SIG-M5 treated with dmso at 0.1 percent for 504 hours (cell line): ENCODE data around the gene GFOD1.

Experiments
- DNase-seq: peaks from one replicate; lab custom pipeline; 2025; ENCODE audit not compliant: unreplicated experiment; lab: John Stamatoyannopoulos, UW

GFOD1 gene

GRCh38 chr6:13487122-13488014 is at the start of gene GFOD1:
Gene GFOD1, minus strand, starts transcription at chr6:13487600. Its CDS starts 710 bp downstream, at chr6:13486890.
- DNase-seq: peak; percentile 95

GRCh38 chr6:13536796-13537526 is 49.6 kb upstream of the GFOD1 start:
- no peak for DNase-seq

- no peak for DNase-seq
Observed at GRCh38 chr6:13535306-13535705, 47.9 kb upstream of the GFOD1 start.

DNA sequence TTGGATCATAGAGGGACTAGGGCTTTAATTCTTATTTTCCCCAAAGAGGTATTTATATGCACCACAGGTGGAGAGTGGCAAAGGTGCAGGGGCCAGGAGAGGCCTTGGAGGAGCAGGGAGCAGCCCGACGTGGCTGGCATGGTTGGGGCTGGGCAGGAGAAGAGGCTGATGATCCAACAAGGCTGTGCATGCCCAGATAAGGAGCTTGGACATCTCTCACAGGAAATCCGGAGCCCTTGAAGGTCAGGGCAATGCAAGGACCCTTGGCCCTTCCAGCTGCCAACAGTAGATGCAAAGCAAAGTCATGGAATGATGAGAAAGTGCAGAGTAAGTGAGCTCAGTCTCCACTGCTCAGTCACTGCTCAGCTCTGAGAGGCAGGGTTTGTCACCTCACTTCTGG is 47.1 kb upstream of the GFOD1 start:
- DNase-seq: no peak

- DNase-seq: no peak
Observed at GRCh38 chr6:13531956-13532355, 44.6 kb upstream of the GFOD1 start.

- no peak for DNase-seq
Observed at GRCh38 chr6:13528777-13529343, 41.5 kb upstream of the GFOD1 start.

- DNase-seq: no peak
Observed at GRCh38 chr6:13528232-13528631, 40.8 kb upstream of the GFOD1 start.

GRCh38 chr6:13527671-13528056 is 40.3 kb upstream of the GFOD1 start:
- DNase-seq: no peak

- DNase-seq: peak; percentile 86
Observed at GRCh38 chr6:13526727-13527670, 39.6 kb upstream of the GFOD1 start.

- no peak for DNase-seq
Observed at GRCh38 chr6:13526357-13526726, 38.9 kb upstream of the GFOD1 start.

GRCh38 chr6:13524801-13525508 is 37.6 kb upstream of the GFOD1 start:
- no peak for DNase-seq

- no peak for DNase-seq
Observed at GRCh38 chr6:13523826-13524622, 36.6 kb upstream of the GFOD1 start.

DNA sequence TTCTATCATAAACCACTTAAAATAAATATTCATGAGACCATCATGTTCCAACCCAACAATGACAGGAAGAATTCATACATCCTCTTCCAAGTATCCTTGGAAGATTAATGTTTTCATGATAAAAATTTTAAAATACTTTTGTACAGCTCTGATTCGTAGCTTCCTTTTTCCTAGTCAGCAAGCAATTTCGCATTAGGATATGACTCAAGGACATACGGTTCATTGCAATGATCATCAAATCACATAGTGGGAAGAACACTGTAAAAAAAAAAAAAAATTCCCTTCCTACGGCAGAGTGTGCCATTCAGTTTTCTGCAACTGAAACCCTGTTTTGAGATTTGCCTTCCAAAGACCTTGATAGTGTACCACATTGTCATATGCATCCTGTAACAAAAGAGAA is 35.3 kb upstream of the GFOD1 start:
- DNase-seq: no peak

- no peak for DNase-seq
Observed at GRCh38 chr6:13519839-13520238, 32.4 kb upstream of the GFOD1 start.

DNA sequence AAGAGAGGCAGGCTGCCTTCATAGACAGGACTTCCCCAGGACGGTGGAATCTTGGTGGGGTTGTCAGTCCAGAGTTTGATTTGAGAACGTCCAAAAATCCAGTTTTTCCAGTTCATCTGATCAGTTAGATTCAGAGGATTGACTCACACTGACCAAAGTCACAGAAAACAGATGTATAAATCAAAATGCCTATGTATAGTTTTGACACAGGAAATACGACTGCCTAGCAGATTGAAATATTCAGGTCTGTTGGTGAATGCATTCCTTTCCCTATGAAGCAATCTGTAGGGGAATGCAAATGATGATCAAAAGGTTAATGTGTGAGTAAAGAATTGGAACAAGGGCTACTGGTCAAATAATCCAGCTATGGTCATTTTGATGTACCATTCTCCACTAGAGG is 29.7 kb upstream of the GFOD1 start:
- DNase-seq: no peak

GRCh38 chr6:13515912-13516311 is 28.5 kb upstream of the GFOD1 start:
- DNase-seq: no peak

DNA sequence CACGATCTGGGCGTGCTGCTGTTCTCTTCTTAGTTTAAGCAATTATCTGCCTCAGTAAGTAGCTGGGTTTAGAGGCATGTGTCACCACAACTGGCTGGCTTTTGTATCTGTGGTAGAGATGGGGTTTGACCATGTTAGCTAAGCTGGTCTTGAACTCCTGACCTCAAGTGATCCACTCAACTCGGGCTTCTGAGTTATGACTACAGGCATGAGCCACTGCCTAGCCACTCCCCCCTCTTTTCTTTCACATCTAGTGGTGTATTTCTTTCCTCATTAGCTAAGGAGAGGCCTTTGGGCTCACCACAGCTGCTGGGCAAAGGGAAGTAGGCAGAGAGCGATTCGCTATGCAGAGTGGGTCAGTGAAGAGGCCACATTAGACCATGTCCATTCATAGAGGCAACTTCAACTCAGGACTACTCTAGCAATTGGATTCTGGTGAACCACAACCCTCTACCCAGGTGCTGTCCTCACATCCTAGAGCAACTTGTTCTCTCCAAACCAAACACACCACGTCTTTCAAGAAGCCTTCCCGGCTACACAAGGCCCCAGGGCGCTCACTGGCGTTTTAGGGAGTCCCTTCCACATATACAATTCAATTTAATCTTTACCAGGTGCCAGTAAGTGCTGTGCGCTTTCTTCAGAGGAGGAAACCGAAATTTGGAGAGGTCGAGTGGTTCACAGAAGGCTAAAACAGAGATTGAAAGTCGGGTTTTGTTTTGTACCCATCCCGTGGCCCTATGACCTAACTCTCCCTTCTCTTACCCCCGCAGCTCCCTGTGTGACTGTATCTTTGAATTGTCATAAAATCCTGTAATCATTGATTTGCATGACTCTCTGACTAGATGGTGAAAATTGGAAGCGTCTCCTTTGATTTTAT is 26.5 kb upstream of the GFOD1 start:
- no peak for DNase-seq

GRCh38 chr6:13512900-13513299 is 25.5 kb upstream of the GFOD1 start:
- no peak for DNase-seq
